Neural progenitor cell (in vitro differentiated cells): Measurements from ENCODE around the gene LSM14A.

Experiments used
- EZH2 ChIP-seq: fragments of 200-600 bp; sonication (generic); IDR thresholded peaks from 2 replicates; pipeline ENCODE4 v1.6.1; 2017; ENCODE audit warnings: antibody characterized with exemption, mild to moderate bottlenecking, moderate library complexity
- TF ChIP-seq, protein P1 (sequence below): fragments of 200-600 bp; sonication (generic); IDR thresholded peaks from 2 replicates; pipeline ENCODE4 v1.5.1; 2017; ENCODE audit warnings: antibody characterized with exemption, mild to moderate bottlenecking

DNA sequence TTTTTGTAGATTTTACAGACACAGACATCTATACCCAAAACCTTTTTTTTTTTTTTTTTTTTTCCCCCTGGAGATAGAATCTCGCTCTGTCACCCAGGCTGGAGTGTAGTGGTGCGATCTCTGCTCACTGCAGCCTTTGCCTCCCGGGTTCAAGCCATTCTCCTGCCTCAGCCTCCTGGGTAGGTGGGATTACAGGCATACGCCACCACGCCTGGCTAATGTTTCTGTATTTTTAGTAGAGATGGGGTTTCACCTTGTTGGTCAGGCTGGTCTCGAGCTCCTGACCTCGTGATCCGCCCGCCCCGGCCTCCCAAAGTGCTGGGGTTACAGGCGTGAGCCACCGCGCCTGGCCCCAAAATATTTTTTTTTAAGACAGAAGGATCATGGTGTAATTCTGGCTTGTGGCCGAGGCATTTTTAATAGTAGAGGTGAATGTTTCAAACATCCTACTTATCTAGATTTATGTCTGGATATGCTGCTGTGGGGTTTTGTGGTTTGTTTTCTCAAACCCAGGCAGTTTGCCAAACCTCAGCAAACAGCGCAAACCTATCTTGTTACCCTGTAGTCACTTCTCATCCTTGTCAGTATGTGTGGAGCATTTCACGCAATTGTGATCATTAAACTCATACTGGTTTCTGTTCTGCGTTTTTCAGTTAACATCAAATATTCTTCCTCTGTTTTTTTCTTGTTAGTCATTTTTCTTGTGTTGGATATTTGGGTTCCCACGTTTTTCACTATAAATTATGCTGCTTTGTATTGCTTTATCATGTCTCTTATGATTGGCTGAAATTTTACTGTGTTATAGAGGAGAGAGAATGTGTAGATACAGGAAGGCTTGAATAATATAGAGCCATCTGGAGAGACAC lies 45.9 kb downstream of the LSM14A start:
- TF ChIP-seq, protein P1, sequence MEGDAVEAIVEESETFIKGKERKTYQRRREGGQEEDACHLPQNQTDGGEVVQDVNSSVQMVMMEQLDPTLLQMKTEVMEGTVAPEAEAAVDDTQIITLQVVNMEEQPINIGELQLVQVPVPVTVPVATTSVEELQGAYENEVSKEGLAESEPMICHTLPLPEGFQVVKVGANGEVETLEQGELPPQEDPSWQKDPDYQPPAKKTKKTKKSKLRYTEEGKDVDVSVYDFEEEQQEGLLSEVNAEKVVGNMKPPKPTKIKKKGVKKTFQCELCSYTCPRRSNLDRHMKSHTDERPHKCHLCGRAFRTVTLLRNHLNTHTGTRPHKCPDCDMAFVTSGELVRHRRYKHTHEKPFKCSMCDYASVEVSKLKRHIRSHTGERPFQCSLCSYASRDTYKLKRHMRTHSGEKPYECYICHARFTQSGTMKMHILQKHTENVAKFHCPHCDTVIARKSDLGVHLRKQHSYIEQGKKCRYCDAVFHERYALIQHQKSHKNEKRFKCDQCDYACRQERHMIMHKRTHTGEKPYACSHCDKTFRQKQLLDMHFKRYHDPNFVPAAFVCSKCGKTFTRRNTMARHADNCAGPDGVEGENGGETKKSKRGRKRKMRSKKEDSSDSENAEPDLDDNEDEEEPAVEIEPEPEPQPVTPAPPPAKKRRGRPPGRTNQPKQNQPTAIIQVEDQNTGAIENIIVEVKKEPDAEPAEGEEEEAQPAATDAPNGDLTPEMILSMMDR, result no peak
- TF ChIP-seq EZH2, result no peak
